Natural killer cell (primary cell): ENCODE results near the gene ZNF674. TPM values are rescaled to one million over a fixed set of nuclear protein-coding genes. Genes with fewer than 3 reads are reported as not detected.
"Not testable (repeated sequence)": the region's sequence is repeated elsewhere in the genome, so short reads cannot be mapped to it uniquely, and the experiment has no call there.

Experiments
- ATAC-seq, 3 donors: fragments of 150-1000 bp in 2 of 3; fragments of 200-7000 bp in 1 of 3; cut with Tn5 transposase; 1 replicate in 1 of 3; 2 replicates in 2 of 3; pipeline ENCODE4 v1.10.0; 2021; ENCODE audit warnings: mild to moderate bottlenecking in 2 of 3, moderate library complexity in 2 of 3
- DNase-seq, 2 donors: peaks; one replicate each; pipeline versions ENCODE4 v3.0.0 to v3.0.0-alpha.2; 2013 to 2021; ENCODE audit warnings: mixed read lengths in 1 of 2
- H3K27ac ChIP-seq: one replicate; pipeline ENCODE4 v1.5.1; 2013; ENCODE audit warnings: mild to moderate bottlenecking, low read length
- H3K27me3 ChIP-seq: one replicate; pipeline ENCODE4 v1.6.1; 2013; ENCODE audit warnings: low read length; ENCODE audit not compliant: control insufficient read depth, insufficient read depth
- H3K36me3 ChIP-seq: one replicate; pipeline ENCODE4 v1.6.1; 2013; ENCODE audit warnings: low read length; ENCODE audit not compliant: control insufficient read depth, insufficient read depth
- H3K4me1 ChIP-seq: one replicate; pipeline ENCODE4 v1.6.1; 2013; ENCODE audit warnings: low read length; ENCODE audit not compliant: control insufficient read depth, insufficient read depth
- H3K4me3 ChIP-seq: one replicate; pipeline ENCODE4 v1.5.1; 2013; ENCODE audit warnings: low read length
- H3K9me3 ChIP-seq: one replicate; pipeline ENCODE4 v1.6.1; 2013; ENCODE audit warnings: low read length; ENCODE audit not compliant: control insufficient read depth, insufficient read depth
- H3K27ac Mint-ChIP-seq, 2 donors: one replicate each; pipeline ENCODE4 v1.8.0; 2022; ENCODE audit warnings: mild to moderate bottlenecking in 2 of 2, mixed read lengths in 2 of 2, moderate library complexity in 1 of 2
- H3K27me3 Mint-ChIP-seq, 2 donors: one replicate each; pipeline ENCODE4 v1.8.0; 2022; ENCODE audit warnings: low read depth in 2 of 2, mixed read lengths in 2 of 2
- H3K36me3 Mint-ChIP-seq: one replicate; pipeline ENCODE4 v1.8.0; 2022; ENCODE audit warnings: mixed read lengths
- H3K4me1 Mint-ChIP-seq, 2 donors: one replicate each; pipeline ENCODE4 v1.8.0; 2022; ENCODE audit warnings: mixed read lengths in 2 of 2
- H3K4me3 Mint-ChIP-seq: one replicate; pipeline ENCODE4 v1.8.0; 2022; ENCODE audit warnings: mild to moderate bottlenecking, moderate library complexity, mixed read lengths
- H3K9me3 Mint-ChIP-seq, 2 donors: one replicate each; pipeline ENCODE4 v1.8.0; 2022; ENCODE audit warnings: mixed read lengths in 2 of 2
- WGBS: methylation state at CpG from one replicate; pipeline ENCODE4 v1.1.7; 2013; ENCODE audit warnings: missing lambda C conversion rate; ENCODE audit not compliant: insufficient coverage; 5-methylcytosine and 5-hydroxymethylcytosine counted together
- intact Hi-C: fragments of 100-400 bp; cut with micrococcal nuclease; formaldehyde crosslinking; loops from one replicate; pipeline ENCODE4 v1.14.2; 2022
- total RNA-seq, 4 donors: library from RNA; stranded (reverse); fragments of 120-200 nt in 1 of 4; gene quantifications; one replicate each; pipeline versions ENCODE4 v1.2.3 to v1.2.4, GENCODE V29; 2013 to 2022
- TF ChIP-seq, protein P1 (sequence below): fragments of 200-600 bp; IDR thresholded peaks from one replicate; pipeline ENCODE4 v1.8.0; 2022; ENCODE audit warnings: antibody characterized with exemption

The ZNF674 gene
- total RNA-seq, 3 donors from 2014 or later (not counting 1 experiment from before 2014, with no cell fraction given): 2.5 to 5.3 (median 3.4) TPM

DNA sequence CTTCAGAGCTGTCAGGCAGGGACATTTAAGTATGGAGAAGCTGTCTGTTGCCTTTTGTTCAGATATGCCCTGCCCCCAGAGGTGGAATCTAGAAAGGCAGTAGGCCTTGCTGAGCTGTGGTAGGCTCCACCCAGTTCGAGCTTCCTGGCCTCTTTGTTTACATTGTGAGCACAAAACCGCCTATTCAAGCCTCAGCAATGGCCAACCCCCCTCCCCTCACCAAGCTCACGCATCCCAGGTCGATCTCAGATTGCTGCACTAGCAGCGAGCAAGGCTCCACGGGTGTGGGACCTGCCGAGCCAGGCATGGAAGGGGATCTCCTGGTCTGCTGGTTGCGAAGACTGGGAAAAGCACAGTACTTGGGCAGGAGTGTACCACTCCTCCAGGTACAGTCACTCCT lies 59.3 kb downstream of the ZNF674 start:
- Mint-ChIP-seq H3K4me1 (peaks cover 0 to 6% of the 10 kb centered on the region in 2 donors), H3K27me3 (no peaks in the 10 kb centered on the region), H3K9me3 (peaks cover 0 to 22% of the 10 kb centered on the region in 2 donors), H3K4me3 (no peak overlapping the region), H3K27ac (no peak overlapping the region), H3K36me3 (peaks cover 9% of the 10 kb centered on the region)
- 82% methylated on average over 8 of the region's 8 CpGs for WGBS
- ATAC-seq (no peak), DNase-seq (peak in 1 of 2 donors; percentile 4)
- no peak overlapping the region for H3K4me3 ChIP-seq
- no peaks in the 10 kb centered on the region for H3K27me3 ChIP-seq
- H3K36me3 ChIP-seq: no peaks in the 10 kb centered on the region
- intact Hi-C loops: no loop called here
- TF ChIP-seq, protein P1, sequence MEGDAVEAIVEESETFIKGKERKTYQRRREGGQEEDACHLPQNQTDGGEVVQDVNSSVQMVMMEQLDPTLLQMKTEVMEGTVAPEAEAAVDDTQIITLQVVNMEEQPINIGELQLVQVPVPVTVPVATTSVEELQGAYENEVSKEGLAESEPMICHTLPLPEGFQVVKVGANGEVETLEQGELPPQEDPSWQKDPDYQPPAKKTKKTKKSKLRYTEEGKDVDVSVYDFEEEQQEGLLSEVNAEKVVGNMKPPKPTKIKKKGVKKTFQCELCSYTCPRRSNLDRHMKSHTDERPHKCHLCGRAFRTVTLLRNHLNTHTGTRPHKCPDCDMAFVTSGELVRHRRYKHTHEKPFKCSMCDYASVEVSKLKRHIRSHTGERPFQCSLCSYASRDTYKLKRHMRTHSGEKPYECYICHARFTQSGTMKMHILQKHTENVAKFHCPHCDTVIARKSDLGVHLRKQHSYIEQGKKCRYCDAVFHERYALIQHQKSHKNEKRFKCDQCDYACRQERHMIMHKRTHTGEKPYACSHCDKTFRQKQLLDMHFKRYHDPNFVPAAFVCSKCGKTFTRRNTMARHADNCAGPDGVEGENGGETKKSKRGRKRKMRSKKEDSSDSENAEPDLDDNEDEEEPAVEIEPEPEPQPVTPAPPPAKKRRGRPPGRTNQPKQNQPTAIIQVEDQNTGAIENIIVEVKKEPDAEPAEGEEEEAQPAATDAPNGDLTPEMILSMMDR: no peak
- no peak overlapping the region for H3K27ac ChIP-seq
- H3K9me3 ChIP-seq: no peaks in the 10 kb centered on the region
- no peaks in the 10 kb centered on the region for H3K4me1 ChIP-seq

DNA sequence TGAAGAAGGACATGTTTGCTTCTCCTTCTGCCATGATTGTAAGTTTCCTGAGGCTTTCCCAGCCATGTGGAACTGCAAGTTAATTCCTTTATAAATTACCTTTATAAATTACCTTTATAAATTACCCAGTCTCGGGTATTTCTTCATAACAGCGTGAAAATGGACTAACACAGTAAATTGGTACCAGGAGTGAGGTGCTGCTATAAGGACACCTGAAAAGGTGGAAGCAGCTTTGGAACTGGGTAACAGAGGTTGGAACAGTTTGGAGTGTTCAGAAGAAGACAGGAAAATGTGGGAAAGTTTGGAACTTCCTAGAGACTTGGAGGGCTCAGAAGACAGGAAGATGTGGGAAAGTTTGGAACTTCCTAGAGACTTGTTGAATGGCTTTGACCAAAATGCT lies 66.6 kb downstream of the ZNF674 start:
- H3K4me1 Mint-ChIP-seq, intact Hi-C loops, H3K4me3 Mint-ChIP-seq, H3K9me3 Mint-ChIP-seq, ATAC-seq, H3K27ac ChIP-seq, H3K36me3 Mint-ChIP-seq, H3K9me3 ChIP-seq, H3K27me3 ChIP-seq, H3K36me3 ChIP-seq, H3K4me3 ChIP-seq, H3K27ac Mint-ChIP-seq, DNase-seq, H3K27me3 Mint-ChIP-seq, H3K4me1 ChIP-seq: not testable (repeated sequence)
- WGBS: no CpG with 5 or more reads among the region's 2 CpGs

DNA sequence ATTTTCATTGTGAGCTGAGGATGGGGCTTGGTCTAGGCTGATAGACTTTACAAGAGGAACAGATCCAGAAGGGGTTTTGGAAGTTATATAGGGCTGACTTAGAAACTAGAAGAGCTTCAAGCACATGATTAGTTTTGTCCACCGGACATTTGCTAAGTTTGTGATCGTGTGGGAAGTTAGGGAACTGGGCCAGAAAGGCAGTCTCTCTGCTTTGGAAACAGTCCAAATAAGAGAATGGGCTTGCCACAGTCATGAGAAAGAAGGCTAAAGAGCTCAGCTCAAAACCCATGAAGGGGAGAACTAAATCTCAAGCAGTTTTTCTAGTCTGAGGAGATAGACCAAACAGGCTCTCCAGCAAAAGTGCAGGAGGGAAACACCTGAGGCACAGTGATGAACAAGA lies 67.8 kb downstream of the ZNF674 start:
- H3K9me3 Mint-ChIP-seq: no peaks in the 10 kb centered on the region
- no peaks in the 10 kb centered on the region for H3K27me3 ChIP-seq
- H3K36me3 Mint-ChIP-seq: peaks cover 5% of the 10 kb centered on the region
- TF ChIP-seq, protein P1: no peak
- no peak overlapping the region for H3K27ac ChIP-seq
- H3K27me3 Mint-ChIP-seq: no peaks in the 10 kb centered on the region
- intact Hi-C loops: no loop called here
- no peak overlapping the region for H3K4me3 Mint-ChIP-seq
- H3K4me3 ChIP-seq: no peak overlapping the region
- H3K36me3 ChIP-seq: peaks cover 3% of the 10 kb centered on the region
- ATAC-seq (no peak), DNase-seq (no peak)
- no peak overlapping the region for H3K27ac Mint-ChIP-seq
- H3K4me1 ChIP-seq: no peaks in the 10 kb centered on the region
- 54% methylated on average over 2 of the region's 2 CpGs for WGBS
- no peaks in the 10 kb centered on the region for H3K4me1 Mint-ChIP-seq
- no peaks in the 10 kb centered on the region for H3K9me3 ChIP-seq

DNA sequence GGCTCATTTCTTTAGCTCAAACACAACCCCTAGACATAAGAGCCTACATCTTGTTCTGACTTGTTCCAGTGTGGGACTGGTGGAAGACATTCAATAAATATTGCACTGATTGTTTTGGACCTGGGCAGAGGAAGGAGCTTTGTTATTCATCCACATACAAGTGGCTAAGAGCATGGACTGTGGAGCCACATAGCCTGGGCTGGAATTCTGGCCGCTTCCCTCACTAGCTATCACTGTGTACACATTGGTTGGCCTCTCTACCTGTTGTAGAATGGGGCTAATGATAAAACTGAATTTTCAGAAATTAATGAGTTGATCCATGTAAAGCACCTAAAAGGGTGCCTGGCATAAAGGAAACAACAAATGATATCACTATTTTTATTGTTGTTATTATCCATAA lies 80.0 kb downstream of the ZNF674 start:
- Histone ChIP-seq H3K27me3 (no peaks in the 10 kb centered on the region), H3K9me3 (no peaks in the 10 kb centered on the region), H3K4me3 (no peak overlapping the region), H3K36me3 (peaks cover 16% of the 10 kb centered on the region), H3K27ac (no peak overlapping the region), H3K4me1 (peaks cover 32% of the 10 kb centered on the region)
- Mint-ChIP-seq H3K27me3 (no peaks in the 10 kb centered on the region), H3K36me3 (no peaks in the 10 kb centered on the region), H3K4me1 (peaks cover 14 to 20% of the 10 kb centered on the region in 2 donors), H3K27ac (no peak overlapping the region), H3K9me3 (no peaks in the 10 kb centered on the region), H3K4me3 (no peak overlapping the region)
- TF ChIP-seq, protein P1: no peak
- WGBS: no CpG with 5 or more reads among the region's 1 CpG
- DNase-seq (no peak), ATAC-seq (no peak)
- intact Hi-C loops: no loop called here
